ENCODE data around the gene ADSL.

Gene ADSL

DNA sequence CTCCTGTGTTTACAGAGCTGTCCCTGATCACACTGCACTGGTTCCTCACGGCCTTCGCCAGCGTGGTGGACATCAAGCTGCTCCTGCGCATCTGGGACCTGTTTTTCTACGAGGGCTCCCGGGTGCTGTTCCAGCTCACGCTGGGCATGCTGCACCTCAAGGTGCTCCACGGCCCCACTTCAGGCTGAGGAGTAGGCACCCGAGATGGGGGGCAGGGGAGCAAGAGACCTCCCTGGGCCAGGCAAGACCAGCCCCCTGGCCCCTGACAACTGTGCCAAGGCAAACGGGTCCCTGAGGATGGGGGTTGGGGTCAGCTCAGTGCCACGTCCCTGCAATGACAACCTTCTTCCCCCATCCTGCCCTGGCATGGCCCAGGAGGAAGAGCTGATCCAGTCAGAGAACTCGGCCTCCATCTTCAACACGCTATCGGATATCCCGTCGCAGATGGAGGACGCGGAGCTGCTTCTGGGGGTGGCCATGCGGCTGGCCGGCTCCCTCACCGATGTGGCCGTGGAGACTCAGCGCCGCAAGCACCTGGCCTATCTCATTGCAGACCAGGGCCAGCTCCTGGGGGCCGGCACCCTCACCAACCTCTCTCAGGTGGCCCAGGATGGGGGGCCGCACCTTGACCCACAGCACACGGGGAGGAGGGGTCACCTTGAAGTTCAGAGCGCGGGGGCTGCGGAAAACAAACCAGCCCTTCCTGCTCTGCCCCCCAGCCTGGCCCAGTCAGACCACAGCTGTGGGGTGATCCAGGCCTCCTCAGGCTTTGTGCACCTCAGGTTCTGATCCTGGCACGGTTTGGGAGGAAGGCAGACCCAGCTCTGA is 60.0 kb downstream of the ADSL start:
- no peak for DNase-seq

DNA sequence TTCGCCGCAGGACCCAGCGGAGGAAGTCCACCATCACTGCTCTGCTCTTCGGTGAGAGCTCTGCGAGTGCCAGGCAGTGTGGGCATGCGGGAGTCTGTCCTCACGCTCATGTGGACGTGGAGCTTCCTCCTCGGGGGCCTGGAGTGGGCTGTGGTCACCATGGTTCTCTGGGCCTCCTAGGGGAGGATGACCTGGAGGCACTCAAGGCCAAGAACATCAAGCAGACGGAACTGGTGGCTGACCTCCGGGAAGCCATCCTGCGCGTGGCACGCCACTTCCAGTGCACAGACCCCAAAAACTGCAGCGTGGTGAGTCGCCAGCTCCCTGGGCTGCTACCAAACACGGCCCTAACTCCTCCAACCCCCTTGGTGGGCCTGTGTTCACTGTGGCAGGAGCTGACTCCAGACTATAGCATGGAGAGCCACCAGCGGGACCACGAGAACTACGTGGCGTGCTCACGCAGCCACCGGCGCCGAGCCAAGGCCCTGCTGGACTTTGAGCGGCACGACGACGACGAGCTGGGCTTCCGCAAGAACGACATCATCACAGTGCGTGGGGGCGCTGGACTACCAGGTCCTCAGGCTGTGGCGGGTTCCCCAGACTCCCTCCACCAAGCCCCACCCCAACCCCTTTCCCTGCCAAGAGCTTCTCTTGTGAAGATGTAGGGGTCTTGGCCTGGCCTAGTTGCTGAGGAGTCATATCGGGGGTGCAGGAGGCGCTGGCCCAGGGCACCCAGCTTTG is 60.9 kb downstream of the ADSL start:
- DNase-seq: no peak

DNA sequence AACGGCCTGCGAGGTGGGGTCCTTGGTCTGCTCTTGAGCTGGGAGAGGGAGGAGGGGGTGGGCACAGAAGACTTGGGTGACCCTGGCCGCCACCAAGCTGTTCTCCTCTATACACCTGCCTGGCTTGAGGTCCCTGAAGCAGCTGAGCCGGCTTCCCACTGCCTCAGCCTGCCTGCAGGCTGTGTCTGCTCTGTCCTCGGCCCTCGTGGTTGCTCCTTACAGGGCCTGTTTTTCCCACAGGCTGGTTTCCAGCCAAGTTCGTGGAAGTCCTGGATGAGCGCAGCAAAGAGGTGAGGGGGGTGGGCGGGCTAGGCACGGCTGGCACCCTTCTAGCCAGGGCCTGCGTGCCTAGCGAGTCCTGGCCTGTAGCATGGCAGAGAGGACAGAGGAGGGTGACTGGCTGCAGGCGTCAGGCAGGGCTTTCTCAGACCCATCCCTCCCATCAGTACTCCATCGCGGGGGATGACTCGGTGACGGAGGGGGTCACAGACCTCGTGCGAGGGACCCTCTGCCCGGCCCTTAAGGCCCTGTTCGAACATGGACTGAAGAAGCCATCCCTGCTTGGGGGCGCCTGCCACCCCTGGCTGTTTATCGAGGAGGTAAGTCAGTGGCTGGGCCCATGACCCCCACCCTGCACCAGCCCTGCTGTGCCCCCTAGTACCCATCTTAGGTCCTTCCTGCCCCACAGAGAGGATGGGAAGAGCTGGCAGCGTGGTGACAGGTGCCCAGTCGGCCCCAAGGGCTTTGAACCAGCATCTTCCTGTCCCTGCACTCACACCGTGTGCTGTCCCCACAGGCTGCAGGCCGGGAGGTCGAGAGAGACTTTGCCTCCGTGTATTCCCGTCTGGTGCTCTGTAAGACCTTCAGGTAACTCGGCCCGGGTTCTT is 61.8 kb downstream of the ADSL start:
- no peak for DNase-seq

DNA sequence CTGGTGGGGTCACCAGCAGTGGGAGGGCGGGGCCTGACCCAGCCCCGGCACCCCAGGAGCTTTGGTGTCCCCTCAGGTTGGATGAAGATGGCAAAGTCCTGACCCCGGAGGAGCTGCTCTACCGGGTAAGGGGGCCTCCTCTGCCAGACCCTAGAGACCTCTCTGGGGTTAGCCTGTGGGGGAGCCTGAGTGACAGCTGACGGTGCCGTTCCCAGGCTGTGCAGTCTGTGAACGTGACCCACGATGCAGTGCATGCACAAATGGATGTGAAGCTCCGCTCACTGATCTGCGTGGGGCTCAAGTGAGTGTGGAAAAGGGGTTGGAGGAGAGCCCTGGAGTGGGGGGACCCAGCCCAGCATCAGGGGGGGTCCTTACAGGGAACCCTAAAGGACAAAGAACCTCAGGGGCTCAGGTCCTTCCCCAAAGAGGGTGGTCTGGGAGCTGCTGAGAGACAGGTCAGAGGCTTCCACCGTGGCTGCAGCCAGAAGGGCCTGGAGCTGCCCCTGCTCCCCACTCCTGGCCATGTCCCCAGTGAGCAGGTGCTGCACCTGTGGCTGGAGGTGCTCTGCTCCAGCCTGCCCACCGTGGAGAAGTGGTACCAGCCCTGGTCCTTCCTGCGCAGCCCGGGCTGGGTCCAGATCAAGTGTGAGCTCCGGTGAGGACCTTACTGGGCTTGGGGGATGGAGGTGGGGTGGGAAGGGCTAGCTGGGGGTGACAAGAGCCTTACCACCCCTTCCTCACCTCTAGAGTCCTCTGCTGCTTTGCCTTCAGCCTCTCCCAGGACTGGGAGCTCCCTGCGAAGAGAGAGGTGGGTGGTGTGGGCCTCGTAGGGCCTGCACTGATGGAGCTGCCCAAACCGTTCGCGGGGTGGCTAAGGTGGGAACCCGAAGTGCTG is 62.7 kb downstream of the ADSL start:
- DNase-seq: no peak

DNA sequence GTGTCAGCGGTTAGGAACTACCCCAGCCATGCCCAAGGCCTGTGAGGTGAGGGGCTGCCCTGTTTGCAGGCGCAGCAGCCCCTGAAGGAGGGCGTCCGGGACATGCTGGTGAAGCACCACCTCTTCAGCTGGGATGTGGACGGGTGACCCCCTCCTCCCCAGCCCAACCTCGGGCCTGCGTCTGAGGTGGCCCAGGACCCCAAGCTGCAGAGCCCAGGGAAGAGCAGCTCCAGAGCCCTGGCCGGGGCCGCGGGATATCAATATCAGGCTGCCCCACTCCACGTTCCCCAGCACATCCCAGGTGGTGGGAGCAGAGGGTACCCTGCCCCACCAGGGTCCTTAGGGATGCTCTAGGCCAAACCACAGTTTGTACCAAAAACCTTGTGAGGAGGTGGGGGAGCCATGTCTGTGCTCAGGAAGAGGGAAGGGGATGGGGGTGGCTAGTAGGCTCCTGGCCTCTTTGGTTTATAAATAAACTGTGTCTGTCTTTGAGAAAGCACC is 63.4 kb downstream of the ADSL start:
- no peak for DNase-seq

DNA sequence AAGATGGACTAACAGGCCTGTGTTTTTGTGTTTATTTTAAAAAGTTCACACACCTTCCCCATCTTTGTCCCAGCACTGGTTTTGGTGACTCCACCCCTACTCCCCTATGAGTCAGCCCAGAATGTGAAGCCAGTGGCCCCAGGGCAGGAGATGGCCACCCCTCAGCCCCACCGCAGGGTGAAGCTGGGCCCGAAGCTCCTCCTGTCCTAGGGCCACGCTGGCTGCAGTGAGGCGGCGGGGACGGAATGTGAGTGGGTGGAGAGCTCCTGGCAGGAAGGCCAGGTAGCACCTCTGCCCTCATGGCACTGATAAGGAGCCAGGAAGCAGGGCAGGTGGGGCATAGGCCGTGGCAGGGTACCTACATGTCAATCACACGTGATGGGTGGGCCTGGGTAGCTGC is 64.0 kb downstream of the ADSL start:
- DNase-seq: no peak

DNA sequence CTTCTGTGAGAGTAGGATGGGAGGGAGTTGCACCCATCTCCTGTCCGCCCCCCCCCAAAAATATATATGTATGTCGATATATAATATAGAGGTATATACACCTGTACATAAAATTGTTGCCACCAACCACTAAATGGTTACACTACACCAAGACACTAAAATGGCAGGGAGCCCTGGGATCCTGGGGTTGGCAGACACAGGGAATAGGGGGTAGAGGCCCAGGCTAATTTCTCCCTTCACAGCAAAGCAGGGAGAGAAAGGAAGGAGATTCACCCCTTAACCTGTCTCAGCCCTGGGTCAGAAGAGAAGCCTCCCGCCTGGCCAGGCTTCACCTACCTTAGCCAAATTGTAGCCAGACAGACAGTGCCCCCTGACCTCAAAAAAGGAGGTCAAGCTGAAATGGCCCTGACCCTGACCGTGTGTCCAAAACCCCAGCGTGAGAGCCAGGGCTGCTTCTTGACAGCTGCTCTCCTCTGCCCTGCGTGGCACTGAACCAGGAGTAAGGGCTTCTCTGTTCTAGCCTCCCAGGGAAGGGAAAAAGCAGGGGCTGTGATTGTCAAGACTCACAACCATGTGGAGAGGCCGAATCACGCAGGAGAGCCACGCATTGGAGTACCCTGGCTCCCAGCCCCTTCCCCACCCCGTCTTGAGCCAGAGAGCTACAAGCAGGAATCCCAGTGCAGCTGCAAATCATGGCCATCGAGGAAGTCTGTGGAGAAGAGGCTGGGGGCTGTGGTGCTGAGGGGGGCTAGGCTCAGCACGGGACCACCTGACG is 64.6 kb downstream of the ADSL start:
- DNase-seq: no peak

DNA sequence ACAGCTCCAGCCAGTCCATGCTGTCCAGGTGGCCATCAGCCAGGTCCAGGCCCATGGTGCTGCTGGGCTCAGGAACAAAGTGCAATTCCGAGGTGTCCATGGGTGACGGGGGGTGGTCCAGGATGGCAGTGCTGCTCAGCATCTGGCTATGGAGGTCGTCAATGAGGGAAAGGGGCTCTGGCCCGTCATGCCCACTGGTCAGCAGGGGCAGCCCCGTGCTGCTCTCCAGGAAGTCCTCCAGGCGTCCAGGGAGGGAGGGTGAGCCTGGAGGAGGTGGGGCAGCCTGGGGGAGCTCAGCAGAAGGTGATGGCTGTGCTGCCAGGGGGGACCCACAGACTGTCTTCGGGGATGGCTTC is 65.2 kb downstream of the ADSL start:
- DNase-seq: no peak

DNA sequence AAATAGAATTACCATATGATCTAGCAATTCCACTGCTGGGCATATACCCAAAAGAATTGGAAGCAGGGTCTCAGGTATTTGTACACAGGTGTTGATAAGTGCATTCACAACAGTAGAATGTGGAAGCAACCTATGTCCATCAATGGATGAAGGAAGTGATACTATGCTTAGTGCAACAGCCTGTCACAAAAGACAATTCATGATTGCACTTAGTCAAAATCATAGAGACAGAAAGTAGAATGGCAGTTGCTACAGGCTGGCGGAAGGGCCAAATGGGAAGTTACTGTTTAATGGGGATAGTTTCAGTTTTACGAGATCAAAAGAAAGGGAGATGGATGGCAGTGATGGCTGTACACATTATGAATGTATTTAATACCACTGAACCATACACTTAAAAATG is 66.1 kb downstream of the ADSL start:
- no peak for DNase-seq

DNA sequence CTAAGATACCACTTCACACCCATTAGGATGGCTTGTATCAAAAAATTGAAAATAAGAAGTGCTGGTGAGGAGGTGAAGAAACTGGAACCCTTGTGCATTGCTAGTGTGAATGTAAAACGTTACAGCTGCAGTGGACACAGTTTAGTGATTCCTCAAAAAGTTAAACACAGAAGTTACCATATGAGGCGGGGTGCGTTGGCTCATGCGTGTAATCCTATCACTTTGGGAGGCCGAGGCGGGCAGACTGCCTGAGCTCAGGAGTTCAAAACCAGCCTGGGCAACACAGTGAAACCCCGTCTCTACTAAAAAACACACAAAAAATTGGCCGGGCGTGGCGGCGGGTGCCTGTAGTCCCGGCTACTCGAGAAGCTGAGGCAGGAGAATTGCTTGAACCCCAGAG is 67.6 kb downstream of the ADSL start:
- DNase-seq: no peak

DNA sequence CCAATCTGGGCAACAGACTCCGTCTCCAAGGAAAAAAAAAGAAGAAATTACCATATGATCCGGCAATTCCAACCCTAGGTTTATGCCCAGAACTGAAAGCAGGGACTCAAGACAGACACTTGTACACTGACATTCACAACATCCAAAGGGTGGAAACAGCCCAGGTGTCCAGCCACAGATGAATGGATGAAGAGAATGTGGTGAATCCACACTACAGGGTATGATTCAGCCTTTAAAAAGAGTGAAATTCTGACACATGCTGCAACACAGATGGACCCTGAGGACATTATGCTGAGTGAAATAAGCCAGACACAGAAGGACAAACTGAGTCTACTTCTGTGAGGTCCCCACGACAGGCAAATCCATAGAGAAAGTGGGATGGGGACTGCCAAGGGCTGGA is 68.0 kb downstream of the ADSL start:
- no peak for DNase-seq

DNA sequence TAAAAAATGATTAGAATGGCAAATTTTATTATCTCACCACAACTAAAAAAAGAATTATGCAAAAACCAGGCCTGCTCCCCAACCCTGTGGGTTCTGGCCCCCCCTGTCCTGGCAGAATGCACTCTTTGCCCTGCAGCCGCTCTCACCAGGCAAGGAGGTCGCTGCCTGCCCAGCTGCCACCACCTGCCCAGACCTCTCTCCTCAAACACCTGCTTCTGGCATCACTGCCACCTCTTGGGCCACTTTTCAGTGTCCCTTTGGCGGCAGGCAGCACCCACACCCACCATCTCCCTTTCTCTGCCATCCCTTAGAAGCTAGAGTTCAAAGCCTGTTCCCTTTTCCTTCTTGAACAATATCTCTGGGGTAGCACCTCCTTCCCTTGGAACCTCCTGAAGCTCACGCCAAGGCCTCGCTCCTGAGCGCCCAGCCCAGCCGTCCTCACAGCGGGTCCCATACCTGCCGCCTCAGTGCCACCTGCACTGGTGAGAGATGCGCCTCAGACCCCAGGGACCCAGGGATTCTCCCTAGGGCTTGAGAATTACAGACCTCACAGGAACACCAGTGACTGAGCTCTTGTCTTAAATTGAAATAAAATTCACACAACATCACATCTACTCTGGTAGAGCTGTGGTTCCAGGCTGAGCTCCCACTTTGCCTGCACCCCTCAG is 68.7 kb downstream of the ADSL start:
- no peak for DNase-seq

DNA sequence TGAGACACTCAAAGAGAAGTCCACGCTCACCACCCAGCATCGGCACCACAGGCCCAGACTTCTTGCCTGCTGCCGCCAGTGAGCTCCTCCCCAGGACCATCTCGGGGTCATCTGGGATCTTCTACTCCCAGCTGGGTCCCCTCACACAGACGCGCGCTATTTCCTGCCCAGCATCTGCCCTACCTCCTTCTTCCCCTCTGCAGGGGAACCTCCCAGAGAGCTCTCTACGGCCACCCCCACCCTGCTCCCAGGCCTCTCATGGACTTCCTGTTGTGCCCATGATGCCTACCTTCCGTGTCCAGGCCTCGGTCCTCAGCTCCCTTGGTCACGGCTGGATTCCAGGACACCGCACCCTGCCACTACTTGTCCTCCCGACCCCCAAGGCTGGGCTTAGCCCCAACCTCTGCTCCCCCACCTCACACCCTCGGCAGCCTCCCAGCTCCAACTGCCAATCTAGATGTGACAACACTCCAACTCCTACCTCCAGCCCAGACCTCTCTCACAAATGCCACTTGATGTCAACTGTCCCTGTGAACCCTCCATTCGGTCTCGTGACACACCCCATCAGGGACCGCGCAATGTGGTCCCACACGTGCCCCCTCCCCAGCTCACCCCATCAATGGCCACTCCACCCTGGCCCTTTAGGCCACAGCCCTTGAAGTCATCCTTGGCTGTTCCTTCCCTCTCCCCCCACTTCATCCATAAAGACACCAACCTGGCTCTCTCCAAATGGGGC is 69.4 kb downstream of the ADSL start:
- DNase-seq: no peak

DNA sequence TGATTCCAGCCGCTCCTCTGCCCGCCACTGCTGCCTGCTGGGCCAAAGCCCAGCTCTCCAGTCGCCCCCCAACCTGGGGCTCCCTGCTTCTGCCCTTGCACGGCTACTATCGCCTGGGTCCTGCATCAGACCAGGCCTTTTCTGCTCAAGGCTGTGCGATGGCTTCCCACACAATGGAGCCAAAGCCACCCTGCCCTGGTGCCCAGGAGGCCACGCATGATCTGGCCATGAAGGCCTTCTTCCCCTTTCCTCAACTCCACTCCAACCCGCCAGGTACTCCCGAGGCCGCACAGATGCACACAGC is 69.9 kb downstream of the ADSL start:
- no peak for DNase-seq

DNA sequence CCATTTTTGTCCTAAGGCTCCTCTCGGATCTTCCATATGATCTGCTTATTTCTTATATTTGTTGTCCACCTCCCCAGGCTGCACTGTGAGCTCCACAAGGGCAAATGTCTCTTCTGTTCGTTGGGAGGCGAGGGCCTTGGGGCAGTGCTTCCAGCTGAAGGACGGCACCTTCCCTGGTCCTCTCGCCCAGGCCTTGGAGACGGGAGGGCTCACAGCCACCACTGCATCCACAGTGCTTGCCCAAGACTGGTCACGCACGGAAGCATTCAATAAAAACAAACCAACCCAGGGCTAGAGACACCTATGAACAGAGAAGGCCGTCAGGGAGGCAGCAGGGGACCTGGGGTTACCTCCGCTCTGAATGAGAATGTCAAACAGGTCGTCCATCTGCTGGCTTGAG is 70.3 kb downstream of the ADSL start:
- DNase-seq: no peak

DNA sequence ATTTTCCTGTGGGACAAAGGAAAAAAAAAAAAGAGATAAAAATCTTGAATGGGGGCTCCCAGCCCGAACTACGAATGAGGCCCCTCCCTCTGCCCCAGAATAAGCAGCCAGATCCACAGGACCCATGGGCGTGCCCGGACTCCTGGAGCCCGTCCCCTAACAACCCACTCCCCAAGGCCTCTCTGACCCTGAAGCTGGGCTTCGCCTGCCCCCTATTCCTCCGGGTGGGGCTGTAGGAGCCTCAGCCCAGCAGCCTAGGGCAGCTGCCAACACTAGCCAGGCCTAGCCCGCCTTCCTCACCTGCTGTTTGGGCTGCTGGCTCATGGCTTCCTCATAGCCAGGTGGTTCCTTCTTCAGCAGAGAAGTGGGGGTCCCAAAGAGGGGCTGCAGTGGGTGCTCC is 70.7 kb downstream of the ADSL start:
- DNase-seq: no peak

DNA sequence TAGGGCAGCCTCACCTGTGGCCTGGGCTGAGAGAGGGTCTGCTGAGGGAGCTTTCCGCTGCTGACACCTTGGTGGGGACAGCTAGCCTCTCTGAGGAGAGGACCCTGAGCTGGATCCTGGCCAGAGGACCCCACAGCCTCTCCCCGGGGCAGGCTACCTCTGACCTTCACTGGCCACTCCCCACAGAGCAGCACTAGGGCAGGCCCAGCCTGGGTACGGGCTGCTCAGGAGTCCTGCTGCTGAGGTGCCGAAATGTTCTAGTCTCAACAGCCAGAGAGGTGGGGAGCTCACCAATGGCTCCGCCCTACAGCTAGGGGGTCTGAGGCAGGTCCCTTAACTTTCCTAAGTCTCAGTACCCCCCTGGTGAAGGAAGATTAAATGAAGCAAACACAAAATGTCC is 71.6 kb downstream of the ADSL start:
- DNase-seq: no peak

DNA sequence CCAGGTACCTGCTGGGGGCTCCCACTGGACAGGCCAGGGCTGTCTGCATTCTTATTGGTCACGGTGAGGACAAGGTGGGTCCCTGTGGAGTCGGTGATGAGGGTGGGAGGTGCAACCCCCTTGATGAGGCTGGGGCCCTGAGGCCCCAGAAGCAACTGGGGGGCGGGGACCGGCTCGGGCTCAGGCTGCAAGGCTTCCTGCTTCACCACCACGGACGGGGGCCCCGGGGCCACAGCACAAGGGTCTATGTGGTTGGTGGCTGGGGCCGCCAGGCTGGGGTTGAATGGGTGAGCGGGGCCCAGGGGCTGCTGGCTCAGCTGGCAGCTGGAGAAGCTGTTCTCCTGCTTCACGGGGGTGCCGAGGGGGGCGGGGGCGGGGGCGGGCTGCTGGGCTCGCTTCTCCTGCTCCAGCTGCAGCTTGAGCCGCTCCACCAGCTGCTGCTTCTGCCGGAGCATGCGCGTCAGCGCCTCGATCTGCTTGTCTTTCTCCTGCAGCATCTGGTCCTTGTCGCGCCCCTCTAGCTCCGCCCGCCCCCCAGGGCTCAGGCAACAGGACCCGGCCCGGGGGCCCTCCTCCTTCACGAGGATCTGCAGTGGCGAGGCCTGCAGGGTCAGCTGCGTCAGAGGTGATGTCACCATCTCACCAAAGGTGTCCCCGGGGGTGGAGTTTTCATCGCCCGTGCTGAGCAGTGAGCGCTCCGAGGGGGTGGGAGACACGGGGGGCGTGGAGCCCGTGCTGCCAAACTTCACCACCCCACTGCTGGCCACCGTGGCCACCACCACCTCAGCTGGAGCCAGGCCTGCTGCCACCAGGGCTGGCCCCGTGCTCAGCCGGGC is 72.3 kb downstream of the ADSL start:
- no peak for DNase-seq

DNA sequence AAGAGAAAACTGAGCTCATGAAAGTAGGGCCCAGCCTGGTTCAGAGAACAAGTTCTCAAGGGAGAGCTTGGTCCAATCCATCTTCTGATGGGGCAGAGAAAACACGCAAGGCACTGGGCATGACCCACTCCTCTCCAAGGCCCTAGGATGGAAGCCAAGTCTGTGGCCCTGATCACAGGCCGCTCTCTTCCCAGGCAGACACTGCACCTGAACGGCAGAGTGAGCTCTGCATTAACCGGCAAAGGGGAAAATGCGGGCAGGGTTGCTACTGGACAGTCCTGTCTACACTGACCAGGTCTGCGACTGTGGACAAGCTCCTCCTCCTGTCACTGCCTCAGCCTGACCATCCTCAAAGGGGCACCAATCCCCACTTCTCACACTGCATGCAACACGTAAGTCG is 73.4 kb downstream of the ADSL start:
- no peak for DNase-seq

Measured in NCI-H1930 (cell line).